Osteocyte (in vitro differentiated cells): ENCODE results near the gene ODAD3. TPM values are rescaled to one million over a fixed set of nuclear protein-coding genes. Genes with fewer than 3 reads are reported as not detected.
"Not testable (repeated sequence)": the region's sequence is repeated elsewhere in the genome, so short reads cannot be mapped to it uniquely, and the experiment has no call there.

Source experiments
- DNase-seq: peaks from one replicate; pipeline ENCODE4 v3.0.0; 2021; ENCODE audit warnings: mixed read lengths; ENCODE audit not compliant: unreplicated experiment; ENCODE audit errors: extremely low spot score
- H3K27ac Mint-ChIP-seq: one replicate; pipeline ENCODE4 v1.8.0; 2021; ENCODE audit warnings: mild to moderate bottlenecking, mixed read lengths; ENCODE audit not compliant: unreplicated experiment
- H3K27me3 Mint-ChIP-seq: one replicate; pipeline ENCODE4 v1.8.0; 2021; ENCODE audit warnings: mixed read lengths; ENCODE audit not compliant: unreplicated experiment
- H3K36me3 Mint-ChIP-seq: one replicate; pipeline ENCODE4 v1.8.0; 2021; ENCODE audit warnings: mixed read lengths; ENCODE audit not compliant: unreplicated experiment
- H3K4me1 Mint-ChIP-seq: one replicate; pipeline ENCODE4 v1.8.0; 2021; ENCODE audit warnings: mixed read lengths; ENCODE audit not compliant: unreplicated experiment
- H3K4me3 Mint-ChIP-seq: one replicate; pipeline ENCODE4 v1.8.0; 2021; ENCODE audit warnings: mild to moderate bottlenecking, moderate library complexity, mixed read lengths; ENCODE audit not compliant: unreplicated experiment
- H3K9me3 Mint-ChIP-seq: one replicate; pipeline ENCODE4 v1.8.0; 2021; ENCODE audit warnings: mixed read lengths; ENCODE audit not compliant: unreplicated experiment
- total RNA-seq: library from RNA; stranded (reverse); gene quantifications from 2 replicates; pipeline ENCODE4 v1.2.1, GENCODE V29; 2021
- TF ChIP-seq, protein P1 (sequence below): fragments of 200-600 bp; sonication (generic); IDR thresholded peaks from 2 replicates; pipeline ENCODE4 v1.5.0; 2021; ENCODE audit warnings: antibody characterized with exemption, mild to moderate bottlenecking, moderate library complexity

The ODAD3 gene
- total RNA-seq, 1 donor from 2014 or later, result not detected

DNA sequence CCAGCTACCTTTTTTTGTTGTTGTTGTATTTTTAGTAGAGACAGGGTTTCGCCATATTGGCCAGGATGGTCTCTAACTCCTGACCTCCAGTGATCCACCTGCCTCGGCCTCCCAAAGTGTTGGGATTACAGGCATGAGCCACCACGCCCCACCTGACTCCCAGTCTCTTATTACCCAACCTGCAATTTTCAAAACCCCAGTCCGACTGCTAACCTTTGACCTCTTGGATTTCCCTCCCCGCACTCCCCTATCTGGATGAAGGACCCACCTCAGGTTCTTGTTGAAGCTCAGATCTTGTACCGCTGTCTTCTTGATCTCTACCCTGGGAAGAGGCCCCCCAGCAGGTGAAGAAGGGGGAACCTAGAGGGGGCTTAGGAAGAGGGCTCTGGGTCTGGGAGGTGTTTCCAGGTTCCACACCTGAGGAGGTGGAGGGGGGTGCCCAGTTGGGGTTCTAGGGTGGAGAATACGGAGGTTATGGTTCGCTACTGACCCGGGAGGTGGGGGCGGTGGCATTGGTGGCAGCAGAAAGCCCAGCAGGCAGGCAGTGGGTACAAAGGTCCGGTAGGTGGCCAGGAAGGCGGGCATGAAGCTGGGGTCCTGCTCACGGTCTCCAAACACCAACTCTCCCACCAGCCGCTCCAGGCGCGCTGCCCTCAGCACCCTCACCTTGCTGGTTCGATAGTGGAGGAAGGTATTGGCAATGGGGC, 18.4 kb downstream of the ODAD3 start:
- peaks cover 21% of the 10 kb centered on the region for H3K4me1 Mint-ChIP-seq
- H3K4me3 Mint-ChIP-seq, result no peak overlapping the region
- TF ChIP-seq, protein P1, sequence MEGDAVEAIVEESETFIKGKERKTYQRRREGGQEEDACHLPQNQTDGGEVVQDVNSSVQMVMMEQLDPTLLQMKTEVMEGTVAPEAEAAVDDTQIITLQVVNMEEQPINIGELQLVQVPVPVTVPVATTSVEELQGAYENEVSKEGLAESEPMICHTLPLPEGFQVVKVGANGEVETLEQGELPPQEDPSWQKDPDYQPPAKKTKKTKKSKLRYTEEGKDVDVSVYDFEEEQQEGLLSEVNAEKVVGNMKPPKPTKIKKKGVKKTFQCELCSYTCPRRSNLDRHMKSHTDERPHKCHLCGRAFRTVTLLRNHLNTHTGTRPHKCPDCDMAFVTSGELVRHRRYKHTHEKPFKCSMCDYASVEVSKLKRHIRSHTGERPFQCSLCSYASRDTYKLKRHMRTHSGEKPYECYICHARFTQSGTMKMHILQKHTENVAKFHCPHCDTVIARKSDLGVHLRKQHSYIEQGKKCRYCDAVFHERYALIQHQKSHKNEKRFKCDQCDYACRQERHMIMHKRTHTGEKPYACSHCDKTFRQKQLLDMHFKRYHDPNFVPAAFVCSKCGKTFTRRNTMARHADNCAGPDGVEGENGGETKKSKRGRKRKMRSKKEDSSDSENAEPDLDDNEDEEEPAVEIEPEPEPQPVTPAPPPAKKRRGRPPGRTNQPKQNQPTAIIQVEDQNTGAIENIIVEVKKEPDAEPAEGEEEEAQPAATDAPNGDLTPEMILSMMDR, result no peak
- H3K27ac Mint-ChIP-seq, result no peak overlapping the region
- DNase-seq, result no peak
- no peaks in the 10 kb centered on the region for H3K36me3 Mint-ChIP-seq
- H3K27me3 Mint-ChIP-seq, result peaks cover 26% of the 10 kb centered on the region
- H3K9me3 Mint-ChIP-seq, result no peaks in the 10 kb centered on the region

DNA sequence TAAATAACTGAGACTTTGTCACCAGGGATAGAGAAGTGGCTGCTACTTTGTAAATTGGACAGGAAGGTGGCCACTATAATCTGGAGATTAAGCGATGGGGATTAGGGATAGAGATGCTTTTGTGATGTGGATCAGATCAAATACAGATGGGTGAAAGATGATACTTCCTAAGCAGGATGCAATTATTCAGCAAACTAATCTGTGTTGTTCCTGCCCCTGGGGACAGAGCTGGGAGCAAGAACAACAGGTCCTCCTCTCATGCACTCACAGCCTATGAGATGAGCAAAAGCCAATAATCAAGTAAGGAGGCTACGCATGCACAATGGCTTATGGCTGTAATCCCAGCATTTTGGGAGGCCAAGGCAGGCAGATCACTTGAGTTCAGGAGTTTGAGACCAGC, 20.4 kb downstream of the ODAD3 start:
- no peak overlapping the region for H3K4me3 Mint-ChIP-seq
- no peak overlapping the region for H3K27ac Mint-ChIP-seq
- peaks cover 27% of the 10 kb centered on the region for H3K27me3 Mint-ChIP-seq

DNA sequence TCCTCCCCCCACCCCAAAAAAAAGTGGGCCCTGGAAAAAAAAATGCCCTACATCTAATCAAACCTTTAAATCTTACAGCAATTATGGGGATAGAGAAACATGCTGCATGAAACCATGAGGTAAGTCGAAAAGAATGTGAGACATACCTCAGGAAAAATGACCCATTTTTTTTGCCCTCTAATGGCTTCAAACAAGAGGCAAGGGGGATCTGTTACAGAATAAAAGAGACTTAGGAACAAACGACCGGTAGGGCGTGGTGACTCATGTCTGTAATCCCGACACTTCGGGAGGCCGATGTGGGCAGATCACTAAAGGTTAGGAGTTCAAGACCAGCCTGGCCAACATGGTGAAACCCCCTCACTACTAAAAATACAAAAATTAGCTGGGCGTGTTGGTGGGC, 24.2 kb downstream of the ODAD3 start:
- Mint-ChIP-seq H3K9me3 (no peaks in the 10 kb centered on the region), H3K27me3 (peaks cover 7% of the 10 kb centered on the region), H3K36me3 (no peaks in the 10 kb centered on the region), H3K4me1 (no peaks in the 10 kb centered on the region), H3K4me3 (no peak overlapping the region), H3K27ac (no peak overlapping the region)
- no peak for DNase-seq
- TF ChIP-seq, protein P1, result no peak

More for the DNA sequence above, 20.4 kb downstream of the ODAD3 start:
- TF ChIP-seq, protein P1, result no peak
- DNase-seq, result no peak
- H3K9me3 Mint-ChIP-seq, result no peaks in the 10 kb centered on the region
- no peaks in the 10 kb centered on the region for H3K36me3 Mint-ChIP-seq
- peaks cover 8% of the 10 kb centered on the region for H3K4me1 Mint-ChIP-seq

DNA sequence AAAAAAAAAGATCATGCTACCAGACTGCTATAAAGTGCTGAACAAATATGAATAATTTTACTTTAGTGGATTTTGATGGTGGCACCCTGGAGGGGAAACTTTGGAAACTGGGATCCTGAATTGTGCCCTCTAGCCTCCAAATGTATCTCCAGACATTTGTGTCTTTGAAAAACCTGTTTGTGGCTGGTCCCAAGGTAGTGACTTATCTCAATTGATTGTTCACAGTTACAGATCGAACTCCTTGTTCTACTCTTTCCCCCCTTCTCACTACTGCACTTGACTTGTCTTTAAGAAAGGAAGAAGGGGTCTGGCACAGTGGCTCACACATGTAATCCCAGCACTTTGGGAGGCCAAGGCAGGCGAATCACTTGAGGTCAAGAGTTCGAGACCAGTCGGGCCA, 26.3 kb downstream of the ODAD3 start:
- peaks cover 2% of the 10 kb centered on the region for H3K4me1 Mint-ChIP-seq
- H3K27ac Mint-ChIP-seq, result no peak overlapping the region
- no peak for DNase-seq
- no peaks in the 10 kb centered on the region for H3K36me3 Mint-ChIP-seq
- H3K4me3 Mint-ChIP-seq, result no peak overlapping the region
- TF ChIP-seq, protein P1, result no peak
- H3K27me3 Mint-ChIP-seq, result peaks cover 7% of the 10 kb centered on the region
- no peaks in the 10 kb centered on the region for H3K9me3 Mint-ChIP-seq

DNA sequence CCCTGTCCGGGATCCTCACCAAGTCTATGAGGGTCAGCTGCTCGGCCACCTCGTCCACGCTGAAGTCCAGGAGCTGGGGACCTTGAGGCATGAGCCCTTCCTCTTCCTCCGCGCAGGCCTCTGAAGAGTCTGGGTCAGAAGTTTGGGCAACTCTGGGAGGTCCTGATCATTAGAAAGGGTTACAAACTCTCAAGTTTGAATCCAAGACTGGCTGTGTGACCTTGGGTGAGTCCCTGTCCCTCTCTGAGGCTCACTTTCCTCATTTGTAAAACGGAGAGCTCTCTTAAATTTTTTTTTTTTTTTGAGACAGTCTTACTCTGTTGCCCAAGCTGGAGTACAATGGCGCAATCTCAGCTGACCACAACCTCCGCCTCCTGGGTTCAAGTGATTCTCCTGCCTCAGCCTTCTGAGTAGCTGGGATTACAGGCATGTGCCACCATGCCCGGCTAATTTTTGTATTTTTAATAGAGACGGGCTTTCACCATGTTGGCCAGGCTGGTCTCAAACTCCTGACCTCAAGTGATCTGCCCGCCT, 28.2 kb downstream of the ODAD3 start:
- not testable (repeated sequence) for H3K27ac Mint-ChIP-seq, H3K9me3 Mint-ChIP-seq, H3K4me1 Mint-ChIP-seq, H3K4me3 Mint-ChIP-seq, H3K27me3 Mint-ChIP-seq, DNase-seq, H3K36me3 Mint-ChIP-seq
